MV-4-11 (cell line): ENCODE results near the gene OR4F17.
"Not testable (repeated sequence)": the region's sequence is repeated elsewhere in the genome, so short reads cannot be mapped to it uniquely, and the experiment has no call there.

Experiments
- DNase-seq: peaks from one replicate; lab custom pipeline; 2025; lab: John Stamatoyannopoulos, UW

Gene OR4F17, protein sequence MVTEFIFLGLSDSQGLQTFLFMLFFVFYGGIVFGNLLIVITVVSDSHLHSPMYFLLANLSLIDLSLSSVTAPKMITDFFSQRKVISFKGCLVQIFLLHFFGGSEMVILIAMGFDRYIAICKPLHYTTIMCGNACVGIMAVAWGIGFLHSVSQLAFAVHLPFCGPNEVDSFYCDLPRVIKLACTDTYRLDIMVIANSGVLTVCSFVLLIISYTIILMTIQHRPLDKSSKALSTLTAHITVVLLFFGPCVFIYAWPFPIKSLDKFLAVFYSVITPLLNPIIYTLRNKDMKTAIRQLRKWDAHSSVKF

DNA sequence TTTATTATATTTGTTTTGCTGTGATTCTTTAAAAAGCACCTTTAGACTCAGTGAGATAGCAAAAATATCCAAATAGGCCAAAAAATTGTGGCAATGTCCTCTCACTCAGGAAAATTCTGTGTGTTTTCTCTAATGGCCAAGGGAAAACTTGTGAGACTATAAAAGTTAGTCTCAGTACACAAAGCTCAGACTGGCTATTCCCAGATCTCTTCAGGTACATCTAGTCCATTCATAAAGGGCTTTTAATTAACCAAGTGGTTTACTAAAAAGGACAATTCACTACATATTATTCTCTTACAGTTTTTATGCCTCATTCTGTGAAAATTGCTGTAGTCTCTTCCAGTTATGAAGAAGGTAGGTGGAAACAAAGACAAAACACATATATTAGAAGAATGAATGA is at the start of gene OR4F17:
Gene OR4F17, plus strand, starts transcription at position 301 of the 400 bp plus-strand sequence. CDS start 3,575 bp downstream, outside the sequence.
- DNase-seq: not testable (repeated sequence)

DNA sequence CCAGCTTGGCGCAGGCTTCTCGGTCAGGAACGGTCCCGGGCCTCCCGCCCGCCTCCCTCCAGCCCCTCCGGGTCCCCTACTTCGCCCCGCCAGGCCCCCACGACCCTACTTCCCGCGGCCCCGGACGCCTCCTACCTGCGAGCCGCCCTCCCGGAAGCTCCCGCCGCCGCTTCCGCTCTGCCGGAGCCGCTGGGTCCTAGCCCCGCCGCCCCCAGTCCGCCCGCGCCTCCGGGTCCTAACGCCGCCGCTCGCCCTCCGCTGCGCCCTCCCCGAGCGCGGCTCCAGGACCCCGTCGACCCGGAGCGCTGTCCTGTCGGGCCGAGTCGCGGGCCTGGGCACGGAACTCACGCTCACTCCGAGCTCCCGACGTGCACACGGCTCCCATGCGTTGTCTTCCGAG is 36.1 kb upstream of the OR4F17 start:
- DNase-seq: not testable (repeated sequence)

DNA sequence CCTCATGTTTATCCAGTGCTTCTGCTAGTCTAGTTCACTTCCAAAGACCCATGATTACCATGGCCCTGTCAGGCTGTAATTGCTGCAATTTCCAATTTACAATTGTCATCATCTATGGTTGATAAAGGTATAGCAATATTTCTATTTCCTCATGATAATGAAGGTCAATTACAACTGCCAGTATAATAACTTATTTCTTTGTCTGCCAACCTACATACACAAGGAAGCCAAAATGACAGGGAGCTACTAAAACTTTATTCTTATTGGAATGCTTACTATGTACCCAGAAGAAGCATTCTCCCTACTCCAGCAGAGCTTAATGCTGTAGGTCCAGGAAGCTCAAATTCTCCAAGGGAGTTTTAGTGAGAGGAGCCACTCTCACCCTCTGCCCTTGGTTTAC is 24.0 kb upstream of the OR4F17 start:
- DNase-seq: not testable (repeated sequence)

- not testable (repeated sequence) for DNase-seq
Observed at GRCh38 chr19:83626-84025, 23.3 kb upstream of the OR4F17 start.

DNA sequence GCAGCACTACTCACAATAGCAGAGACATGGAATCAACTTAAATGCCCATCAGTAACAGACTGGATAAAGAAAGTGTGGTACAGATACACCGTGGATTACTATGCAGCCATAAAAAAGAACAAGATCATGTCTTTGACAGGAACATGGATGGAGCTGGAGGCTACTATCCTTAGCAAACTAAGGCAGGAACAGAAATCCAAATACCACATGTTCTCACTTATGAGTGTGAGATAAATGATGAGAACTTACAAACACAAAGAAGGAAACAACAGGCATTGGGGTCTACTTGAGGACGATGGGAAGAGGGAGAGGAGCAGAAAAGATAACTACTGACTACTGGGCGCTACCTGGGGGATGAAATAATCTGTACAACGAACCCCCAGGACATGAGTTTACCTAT is 16.2 kb upstream of the OR4F17 start:
- DNase-seq: not testable (repeated sequence)

GRCh38 chr19:94794-95193 is 12.1 kb upstream of the OR4F17 start:
- DNase-seq: not testable (repeated sequence)

GRCh38 chr19:97647-98046 is 9.3 kb upstream of the OR4F17 start:
- not testable (repeated sequence) for DNase-seq

DNA sequence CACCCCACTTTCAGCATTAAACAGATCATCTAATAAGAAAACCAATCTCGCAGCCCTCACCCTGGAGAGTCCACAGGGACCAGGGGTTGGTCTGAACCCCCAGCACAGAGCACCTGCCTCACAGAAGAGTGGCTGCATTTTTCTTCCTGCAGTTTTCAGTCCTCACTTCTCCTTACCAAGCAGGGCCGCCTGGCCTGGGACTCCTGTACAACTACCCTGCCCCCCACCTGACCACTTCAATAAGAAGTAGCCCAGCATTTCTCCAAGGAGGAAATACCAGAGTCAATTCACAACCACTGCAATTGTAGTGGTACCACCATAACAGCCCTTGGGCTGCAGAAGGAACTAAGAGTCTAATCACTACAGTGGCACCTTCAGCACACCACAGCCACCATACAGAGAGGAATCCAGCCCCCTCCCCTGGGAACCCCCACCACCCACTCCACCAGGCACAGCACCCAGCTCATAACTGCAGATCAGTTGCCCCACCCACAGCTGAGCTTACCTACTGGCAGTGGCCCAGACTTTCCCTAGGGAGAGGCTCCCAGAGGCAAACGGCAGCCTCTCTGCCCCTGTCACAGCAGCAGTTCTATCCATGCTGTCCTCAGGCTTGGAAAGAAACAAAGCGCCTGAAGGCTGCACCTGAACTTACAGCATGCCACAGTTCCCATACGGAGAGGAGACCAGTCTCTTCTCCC is 13.7 kb downstream of the OR4F17 start:
- DNase-seq: not testable (repeated sequence)
